ENCODE data around the gene SPRR1B.

DNA sequence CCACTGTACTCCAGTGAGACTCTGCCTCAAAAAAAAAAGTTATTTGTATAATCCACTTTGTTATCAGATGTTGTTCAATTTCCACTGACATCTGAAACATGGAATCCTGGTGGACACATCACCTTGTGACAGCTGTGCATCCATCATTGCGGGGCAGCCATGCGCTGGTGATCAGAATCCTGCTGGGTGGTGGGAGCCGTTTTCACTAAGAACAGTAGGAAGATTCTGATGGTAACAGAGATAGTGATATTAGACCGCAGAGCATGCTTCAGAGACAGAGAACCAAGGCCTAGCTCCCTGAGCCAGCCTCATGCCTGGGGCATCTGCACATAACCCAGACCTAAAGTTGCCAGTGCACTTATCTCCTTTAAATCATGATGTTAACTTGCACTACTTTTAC, 32.5 kb upstream of the SPRR1B start:
- TF ChIP-seq, protein P1, sequence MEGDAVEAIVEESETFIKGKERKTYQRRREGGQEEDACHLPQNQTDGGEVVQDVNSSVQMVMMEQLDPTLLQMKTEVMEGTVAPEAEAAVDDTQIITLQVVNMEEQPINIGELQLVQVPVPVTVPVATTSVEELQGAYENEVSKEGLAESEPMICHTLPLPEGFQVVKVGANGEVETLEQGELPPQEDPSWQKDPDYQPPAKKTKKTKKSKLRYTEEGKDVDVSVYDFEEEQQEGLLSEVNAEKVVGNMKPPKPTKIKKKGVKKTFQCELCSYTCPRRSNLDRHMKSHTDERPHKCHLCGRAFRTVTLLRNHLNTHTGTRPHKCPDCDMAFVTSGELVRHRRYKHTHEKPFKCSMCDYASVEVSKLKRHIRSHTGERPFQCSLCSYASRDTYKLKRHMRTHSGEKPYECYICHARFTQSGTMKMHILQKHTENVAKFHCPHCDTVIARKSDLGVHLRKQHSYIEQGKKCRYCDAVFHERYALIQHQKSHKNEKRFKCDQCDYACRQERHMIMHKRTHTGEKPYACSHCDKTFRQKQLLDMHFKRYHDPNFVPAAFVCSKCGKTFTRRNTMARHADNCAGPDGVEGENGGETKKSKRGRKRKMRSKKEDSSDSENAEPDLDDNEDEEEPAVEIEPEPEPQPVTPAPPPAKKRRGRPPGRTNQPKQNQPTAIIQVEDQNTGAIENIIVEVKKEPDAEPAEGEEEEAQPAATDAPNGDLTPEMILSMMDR (IDR thresholded peaks at IDR 0.05) = no peak
- TF ChIP-seq POLR2A (IDR thresholded peaks at IDR 0.05) = no peak

Measured in breast epithelium (tissue), 3 donors.